C4-2B (cell line): Measurements from ENCODE around the gene AP3B2.
A peak's percentile ranks its signal among the peaks of the same experiment; 100 is the strongest.
"Not testable (repeated sequence)": the region's sequence is repeated elsewhere in the genome, so short reads cannot be mapped to it uniquely, and the experiment has no call there.

Source experiments
- H3K27ac ChIP-seq: fragments of 450-650 bp; 2 replicates; pipeline ENCODE4 v1.5.1; 2017
- ZFX ChIP-seq: fragments of 450-650 bp; IDR thresholded peaks from 2 replicates; pipeline ENCODE4 v1.6.1; 2017
- TF ChIP-seq, protein P1 (sequence below): fragments of 450-650 bp; conservative IDR thresholded peaks from 2 replicates; pipeline ENCODE4 v1.5.1; 2017; ENCODE audit warnings: mild to moderate bottlenecking

The AP3B2 gene

DNA sequence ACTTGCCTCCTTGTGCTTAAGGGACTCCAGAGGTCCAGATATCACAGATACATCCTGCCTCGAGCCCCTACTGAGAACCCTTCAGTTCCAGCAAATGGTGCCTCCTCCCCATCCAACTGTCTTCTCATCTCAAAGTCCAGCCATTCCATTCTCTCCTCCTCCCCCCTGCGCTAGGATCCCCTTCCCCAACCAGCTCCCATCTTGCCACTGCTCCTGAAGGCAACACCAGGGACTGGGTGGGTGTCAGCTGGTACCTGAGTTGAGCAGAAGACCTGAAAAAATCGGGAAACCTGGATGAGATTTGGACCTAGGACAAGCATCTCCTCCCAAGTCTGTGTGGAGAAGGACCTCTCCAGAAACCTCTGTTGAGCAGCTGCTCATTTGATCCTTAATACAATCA lies 2.4 kb upstream of the AP3B2 start:
- no peak for TF ChIP-seq ZFX
- TF ChIP-seq, protein P1, sequence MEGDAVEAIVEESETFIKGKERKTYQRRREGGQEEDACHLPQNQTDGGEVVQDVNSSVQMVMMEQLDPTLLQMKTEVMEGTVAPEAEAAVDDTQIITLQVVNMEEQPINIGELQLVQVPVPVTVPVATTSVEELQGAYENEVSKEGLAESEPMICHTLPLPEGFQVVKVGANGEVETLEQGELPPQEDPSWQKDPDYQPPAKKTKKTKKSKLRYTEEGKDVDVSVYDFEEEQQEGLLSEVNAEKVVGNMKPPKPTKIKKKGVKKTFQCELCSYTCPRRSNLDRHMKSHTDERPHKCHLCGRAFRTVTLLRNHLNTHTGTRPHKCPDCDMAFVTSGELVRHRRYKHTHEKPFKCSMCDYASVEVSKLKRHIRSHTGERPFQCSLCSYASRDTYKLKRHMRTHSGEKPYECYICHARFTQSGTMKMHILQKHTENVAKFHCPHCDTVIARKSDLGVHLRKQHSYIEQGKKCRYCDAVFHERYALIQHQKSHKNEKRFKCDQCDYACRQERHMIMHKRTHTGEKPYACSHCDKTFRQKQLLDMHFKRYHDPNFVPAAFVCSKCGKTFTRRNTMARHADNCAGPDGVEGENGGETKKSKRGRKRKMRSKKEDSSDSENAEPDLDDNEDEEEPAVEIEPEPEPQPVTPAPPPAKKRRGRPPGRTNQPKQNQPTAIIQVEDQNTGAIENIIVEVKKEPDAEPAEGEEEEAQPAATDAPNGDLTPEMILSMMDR = no peak

DNA sequence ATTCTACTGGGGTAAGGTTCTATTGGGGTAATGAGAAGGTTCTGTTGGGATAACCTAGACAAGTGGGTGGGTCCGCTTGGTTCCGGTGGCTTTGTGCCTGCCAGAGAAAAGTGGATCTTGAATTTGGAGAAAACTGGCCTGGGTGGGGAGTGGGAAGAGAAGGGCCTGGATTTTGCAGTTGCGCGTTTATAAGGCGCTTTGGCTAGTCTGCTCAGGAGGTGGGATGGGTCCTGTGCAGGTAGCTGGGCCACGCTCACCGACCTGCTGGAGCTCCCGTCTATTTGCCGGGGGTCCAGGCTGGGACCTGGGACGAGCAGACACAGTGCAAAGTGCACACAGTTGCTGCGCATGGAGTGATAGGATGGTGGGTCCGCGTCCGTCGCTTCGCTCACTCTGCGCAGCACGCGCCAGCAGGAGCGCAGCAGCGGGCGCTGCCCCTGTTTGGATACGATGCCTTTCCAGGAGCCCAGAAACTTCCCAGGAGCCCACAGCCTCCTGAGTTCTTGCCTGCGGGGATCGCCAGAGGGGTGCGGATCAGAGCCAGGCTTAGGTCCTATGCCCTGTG lies 1.3 kb upstream of the AP3B2 start:
- no peak overlapping the region for H3K27ac ChIP-seq
- no peak for TF ChIP-seq ZFX
- TF ChIP-seq, protein P1 = no peak

More for the DNA sequence above, 2.4 kb upstream of the AP3B2 start:
- H3K27ac ChIP-seq = no peak overlapping the region

DNA sequence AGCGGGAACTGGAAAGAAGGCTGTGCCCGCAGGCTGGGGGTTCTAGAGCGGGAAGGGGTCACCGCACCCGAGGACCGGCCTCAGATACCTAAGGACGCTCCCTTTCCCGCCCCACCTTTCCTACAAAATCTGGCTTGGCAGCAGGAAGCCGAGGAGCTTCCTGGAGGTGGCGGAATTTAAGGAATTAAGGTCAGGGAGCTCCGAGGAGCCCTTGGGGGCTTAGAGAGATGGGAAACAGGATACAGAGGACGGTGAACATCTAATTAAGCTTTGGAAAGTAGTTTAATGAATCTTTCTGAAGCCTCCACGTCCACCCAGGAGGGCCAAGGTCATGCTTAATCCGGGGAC lies 507 bp upstream of the AP3B2 start:
- no peak for TF ChIP-seq ZFX
- TF ChIP-seq, protein P1 = no peak
- no peak overlapping the region for H3K27ac ChIP-seq

DNA sequence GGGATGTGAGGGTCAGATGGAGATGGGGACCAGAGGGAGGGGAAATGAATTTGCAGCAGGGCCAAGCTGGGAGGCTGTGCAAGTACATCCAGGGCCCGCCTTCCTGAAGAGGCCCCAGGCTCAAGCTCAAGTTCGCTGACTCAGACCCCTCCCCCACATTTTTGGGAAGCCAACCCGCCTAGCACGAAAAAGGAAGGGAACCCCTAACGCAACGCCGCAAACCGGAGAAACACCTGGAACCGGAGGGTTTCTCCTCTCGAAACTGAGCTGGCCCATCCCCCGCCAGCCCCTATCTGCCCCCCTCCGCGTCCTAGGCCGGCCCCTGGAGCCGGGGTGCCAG lies 624 bp downstream of the AP3B2 start:
- H3K27ac ChIP-seq = peak overlapping the region; percentile 32
- TF ChIP-seq, protein P1 = no peak
- TF ChIP-seq ZFX = 0 out of 2 replicates have a peak, but pooled peaks have one; percentile 29

DNA sequence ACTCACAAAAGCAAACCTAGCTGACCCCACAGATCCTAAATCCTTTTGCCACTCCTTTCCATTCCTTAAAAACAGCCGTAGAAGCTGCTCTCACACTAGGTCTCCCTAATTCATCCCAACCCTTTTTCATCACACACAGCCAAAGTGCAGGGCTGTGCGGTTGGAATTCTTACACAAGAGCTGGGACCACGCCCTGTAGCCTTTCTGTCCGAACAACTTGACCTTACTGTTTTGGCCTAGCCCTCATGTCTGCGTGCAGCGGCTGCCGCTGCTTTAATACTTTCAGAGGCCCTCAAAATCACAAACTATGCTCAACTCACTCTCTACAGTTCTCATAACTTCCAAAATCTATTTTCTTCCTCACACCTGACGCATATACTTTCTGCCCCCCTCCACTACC lies 3.8 kb downstream of the AP3B2 start:
- not testable (repeated sequence) for H3K27ac ChIP-seq

DNA sequence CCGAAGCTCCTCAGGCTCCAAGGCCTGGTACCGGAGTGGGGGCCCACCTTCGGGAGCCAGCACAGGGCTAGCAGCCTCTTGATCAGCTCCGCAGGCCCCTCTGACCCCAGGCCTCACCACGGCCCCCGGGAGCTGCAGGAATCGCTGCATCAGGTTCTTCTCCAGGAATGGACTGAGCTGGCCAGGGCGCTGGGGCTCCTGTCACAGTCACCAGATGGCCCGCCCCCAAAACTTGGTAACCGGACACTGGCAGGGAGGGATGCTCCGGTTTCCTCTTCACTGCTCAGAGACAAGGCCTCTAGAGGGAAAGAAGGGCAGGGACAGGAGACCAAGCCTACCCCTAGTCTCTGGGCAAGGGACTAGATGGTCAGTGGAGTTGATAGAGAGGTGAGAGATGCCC lies 9.9 kb downstream of the AP3B2 start:
- no peak overlapping the region for H3K27ac ChIP-seq
- TF ChIP-seq ZFX = no peak
- TF ChIP-seq, protein P1 = no peak

DNA sequence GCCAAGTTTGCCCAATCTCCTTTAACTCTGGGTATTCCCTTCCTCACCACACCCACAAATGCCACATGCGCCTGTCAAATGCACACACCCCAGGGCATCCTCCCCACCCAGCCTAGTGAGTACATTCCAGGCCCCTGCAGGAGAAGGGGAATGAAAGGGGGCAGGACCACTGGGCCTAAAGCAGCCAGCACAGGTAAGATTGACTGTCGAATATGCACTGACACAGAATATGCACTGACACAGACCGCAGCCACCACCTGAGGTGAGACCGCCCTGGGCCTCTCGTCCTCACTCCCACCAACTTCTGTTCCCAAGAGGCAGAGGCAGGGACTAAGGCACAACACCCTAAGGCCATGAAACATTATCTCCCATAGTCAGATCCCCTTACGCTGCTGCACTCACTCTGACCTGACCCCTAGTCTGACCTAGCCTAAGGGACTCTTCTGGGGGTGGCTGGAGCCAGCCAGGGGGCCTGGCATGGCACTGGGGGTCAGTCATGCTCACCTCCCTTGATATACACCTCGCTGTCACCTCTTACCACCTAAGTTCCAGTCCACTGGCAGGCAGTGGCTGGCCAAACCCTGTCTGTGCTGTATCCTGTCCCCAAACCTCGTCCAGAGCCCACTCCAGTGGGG lies 10.8 kb downstream of the AP3B2 start:
- no peak overlapping the region for H3K27ac ChIP-seq
- TF ChIP-seq, protein P1 = no peak
- TF ChIP-seq ZFX = no peak

DNA sequence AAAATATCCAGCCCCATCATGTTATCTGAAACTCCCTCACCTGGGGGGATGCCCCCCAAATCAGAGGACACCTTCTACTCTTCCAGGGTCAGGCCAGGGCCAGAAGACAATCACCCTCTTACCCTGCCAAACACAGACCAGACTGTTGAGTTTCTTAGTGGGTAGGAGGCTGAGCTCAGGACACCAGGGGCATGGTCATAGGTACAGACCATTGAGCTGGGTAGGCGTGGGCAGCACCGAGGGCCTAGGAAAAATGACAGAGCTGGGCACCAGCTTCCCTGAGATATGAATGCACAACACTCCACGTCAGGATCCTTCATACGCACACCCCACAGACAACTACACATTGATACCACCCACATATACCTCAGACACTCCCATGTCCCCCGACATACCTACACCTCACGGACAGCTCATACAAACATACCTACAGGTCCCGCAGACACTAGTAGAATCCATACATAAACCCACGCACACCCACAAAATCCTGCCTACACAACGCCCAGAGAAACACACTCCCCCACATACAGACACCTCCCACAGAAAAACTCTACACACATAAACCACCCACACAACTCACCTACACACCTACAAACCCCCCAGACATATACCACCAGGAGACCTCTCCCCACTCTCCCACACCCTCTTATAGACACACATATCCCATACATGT lies 11.8 kb downstream of the AP3B2 start:
- no peak overlapping the region for H3K27ac ChIP-seq
- TF ChIP-seq, protein P1 = no peak
- TF ChIP-seq ZFX = no peak
